GM10266 (cell line): ENCODE data around the gene NHSL2.

Experiments
- DNase-seq: peaks from one replicate; pipeline ENCODE4 v3.0.0; 2012; ENCODE audit errors: extremely low spot score
- CTCF ChIP-seq: IDR thresholded peaks from 2 replicates; pipeline ENCODE4 v1.5.1; 2012; ENCODE audit warnings: mild to moderate bottlenecking, low read depth; ENCODE audit not compliant: control insufficient read depth, insufficient read depth; ENCODE audit errors: missing control alignments

Gene NHSL2

GRCh38 chrX:72002875-72003274 lies 92.2 kb downstream of the NHSL2 start:
- TF ChIP-seq CTCF, result no peak
- no peak for DNase-seq

DNA sequence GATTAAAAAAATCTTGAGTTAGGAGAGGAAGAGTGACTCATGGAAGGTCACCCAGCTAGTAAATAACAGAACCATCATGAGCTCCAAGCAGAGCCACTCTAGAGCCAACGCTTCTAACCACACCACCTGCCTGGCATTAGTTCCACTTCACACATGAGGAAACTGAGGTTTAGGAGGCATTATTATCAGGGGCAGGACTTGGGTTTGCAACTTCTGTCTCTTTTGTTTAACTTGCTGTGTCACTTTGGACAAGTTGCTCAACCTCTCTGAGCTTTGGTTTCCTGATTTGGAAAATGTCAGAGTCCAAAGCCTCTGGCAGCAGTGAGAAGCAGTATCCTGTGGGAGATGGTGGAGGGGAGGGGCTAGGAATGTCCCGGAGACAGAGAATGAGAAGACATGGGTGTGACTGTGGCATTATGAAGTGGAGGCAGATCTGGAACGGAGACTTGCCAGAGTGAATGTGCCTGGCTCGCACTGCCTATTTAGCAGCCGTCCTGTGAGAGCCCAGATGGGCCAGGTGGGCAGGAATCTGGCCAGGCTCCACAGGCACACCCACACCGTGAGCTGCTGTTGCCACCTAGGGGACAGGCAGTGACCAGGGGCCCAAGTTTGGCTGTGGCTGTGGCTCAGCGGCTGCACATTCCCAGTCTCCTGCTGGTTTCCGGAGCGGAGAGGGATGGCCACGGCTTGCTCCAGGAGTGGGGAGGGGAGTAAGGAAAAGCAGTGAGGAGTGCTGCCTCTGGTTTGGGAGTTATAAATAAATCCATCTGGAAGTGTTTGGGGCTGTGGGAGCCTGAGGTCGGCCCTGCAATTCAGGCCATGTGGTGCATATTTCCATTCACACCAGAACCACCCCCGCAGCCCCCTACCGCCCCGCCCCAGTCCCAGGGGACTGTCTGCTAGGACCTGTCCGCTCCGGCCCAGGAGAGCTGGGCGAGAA lies 93.4 kb downstream of the NHSL2 start:
- TF ChIP-seq CTCF, result no peak
- DNase-seq, result no peak

DNA sequence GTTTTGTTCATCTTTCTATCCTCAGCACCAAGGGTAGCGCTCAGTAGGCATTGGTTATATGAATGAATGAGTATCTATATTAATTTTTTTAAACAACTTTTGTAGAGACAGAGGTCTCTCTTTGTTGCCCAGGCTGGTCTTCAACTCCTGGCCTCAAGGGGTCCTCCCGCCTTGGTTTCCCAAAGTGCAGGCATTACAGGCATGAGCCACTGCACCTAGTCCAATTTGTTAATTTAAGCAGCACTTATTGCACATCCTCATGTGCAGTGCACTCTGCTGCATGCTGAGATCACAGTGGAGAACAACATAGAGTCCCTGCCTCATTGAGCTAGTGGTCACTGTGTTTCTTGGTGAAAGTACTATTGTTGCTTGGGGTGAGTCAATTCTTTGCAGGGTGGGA lies 94.4 kb downstream of the NHSL2 start:
- TF ChIP-seq CTCF, result no peak
- DNase-seq, result no peak

DNA sequence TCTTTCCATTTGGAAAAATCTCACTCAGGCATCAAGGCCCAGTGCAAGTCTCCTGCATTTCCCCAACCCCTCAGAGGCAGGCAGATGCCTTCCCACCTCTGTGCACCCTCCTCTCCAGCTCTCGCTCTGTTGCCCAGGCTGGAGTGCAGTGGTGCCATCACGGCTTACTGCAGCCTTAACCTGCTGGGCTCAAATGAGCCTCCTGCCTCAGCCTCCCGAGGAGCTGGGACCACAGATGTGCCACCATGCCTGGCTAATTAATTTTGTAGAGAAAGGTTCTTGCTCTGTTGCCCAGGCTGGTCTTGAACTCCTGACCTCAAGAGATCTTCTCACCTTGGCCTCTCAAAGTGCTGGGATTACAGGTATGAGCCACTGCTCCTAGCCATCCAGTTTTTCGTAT lies 95.8 kb downstream of the NHSL2 start:
- DNase-seq, result no peak
- TF ChIP-seq CTCF, result no peak

DNA sequence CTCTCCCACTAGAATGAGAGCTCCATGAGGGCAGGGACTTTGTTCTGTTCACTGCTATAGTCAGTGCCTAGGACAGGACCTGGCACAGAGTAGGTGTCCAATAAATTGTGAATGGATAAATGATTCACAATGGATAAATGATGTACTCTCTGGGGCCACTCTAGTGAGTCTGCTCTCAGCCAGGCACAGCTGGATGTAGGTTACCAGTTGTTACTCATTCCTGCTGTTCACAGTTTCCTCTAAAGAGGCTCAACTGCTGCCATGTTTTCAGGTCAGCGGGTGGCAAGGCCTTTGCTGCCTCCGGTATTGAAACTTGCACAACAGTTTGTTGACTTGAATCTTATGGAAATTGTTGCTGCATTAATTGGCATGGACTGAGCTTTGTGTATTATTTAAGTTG lies 99.1 kb downstream of the NHSL2 start:
- no peak for TF ChIP-seq CTCF
- no peak for DNase-seq

DNA sequence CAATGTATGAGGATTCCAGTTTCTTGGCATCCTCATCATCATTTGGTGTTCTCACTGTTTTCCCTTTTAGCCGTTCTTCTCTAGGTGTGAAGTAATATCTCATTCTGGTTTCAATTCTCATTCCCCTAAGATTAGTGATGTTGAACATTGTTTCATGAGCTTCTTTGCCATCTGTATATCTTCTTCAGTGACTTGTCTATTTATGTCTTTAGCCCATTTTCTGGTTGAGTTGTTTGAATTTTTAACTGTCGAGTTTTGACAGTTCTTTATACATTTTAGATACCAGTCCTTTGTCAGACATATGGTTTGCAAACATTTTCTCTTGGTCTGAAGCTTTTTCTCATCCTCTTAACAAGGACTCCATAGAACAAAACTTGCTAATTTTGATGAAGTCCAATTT lies 101.1 kb downstream of the NHSL2 start:
- DNase-seq, result no peak
- no peak for TF ChIP-seq CTCF

DNA sequence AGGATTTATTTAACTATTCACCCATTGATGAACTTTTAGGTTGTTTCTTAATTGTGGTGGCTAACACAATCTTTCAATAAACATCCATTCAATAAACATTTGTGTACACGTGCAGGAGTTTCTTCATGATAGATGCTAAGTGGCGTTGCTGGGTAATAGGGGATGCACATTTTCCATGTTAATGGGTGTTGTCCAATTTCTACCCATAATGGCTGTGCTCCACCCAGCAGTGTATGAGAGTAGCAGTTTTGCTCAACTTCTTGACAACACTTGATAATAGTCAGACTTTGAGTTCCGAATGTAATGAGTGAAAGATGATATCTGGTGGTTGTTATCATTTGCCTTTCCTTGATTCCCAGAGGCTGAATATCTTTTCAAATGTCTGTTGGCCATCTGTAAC lies 104.7 kb downstream of the NHSL2 start:
- no peak for DNase-seq
- no peak for TF ChIP-seq CTCF
